ENCODE measurements around the gene SLC6A16. TPM values are rescaled to one million over a fixed set of nuclear protein-coding genes. Genes with fewer than 3 reads are reported as not detected.

The SLC6A16 gene
- total RNA-seq, 1 experiment from 2014 or later = 5.0 TPM

DNA sequence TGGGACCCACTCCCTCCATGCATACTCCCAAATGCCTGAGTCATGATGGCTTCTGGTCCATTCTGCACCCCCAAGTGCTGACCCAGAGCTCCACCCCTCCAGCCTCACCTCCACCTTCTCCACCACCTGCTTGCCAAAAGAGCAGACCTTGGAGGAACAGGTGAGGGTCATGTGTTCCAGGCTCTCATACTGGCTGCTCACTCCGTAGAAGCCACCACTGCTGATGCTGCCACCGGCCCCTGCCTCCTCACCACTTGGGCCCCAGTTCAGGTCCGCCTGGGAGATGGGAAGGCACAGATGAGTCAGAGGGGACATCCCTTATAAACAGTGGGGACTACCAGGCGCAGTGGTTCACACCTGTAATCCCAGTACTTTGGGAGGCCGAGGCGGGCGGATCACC, 18.1 kb upstream of the SLC6A16 start:
- Histone ChIP-seq H3K9me2 (ENCODE audit: insufficient read depth) (no peaks in the 10 kb centered on the region), H4K20me1 (ENCODE audit: insufficient read depth) (no peaks in the 10 kb centered on the region), H3K4me2 (ENCODE audit: low read length) (no peak overlapping the region), H3K27me3 (ENCODE audit: insufficient read depth, low read length) (no peaks in the 10 kb centered on the region), H3K4me3 (replicated peaks in 1 of 2; ENCODE audit: low read depth in 1 of 2, low read length in 2 of 2) (no peak overlapping the region), H3K36me3 (ENCODE audit: control insufficient read depth in 1 of 2, insufficient read depth in 2 of 2, low read length in 2 of 2) (peaks cover 26 to 32% of the 10 kb centered on the region in 2 experiments; a peak in 3 of 4 replicates), H3K9me3 (ENCODE audit: control insufficient read depth in 1 of 2, insufficient read depth in 1 of 2, low read depth in 1 of 2, low read length in 2 of 2) (no peaks in the 10 kb centered on the region), H2AFZ (ENCODE audit: low read depth, low read length, poor library complexity, severe bottlenecking) (no peak overlapping the region), H3K9ac (ENCODE audit: low read length) (no peak overlapping the region), H3K79me2 (ENCODE audit: insufficient read depth, low read length) (no peaks in the 10 kb centered on the region), H3K4me1 (ENCODE audit: control insufficient read depth in 1 of 2, insufficient read depth in 2 of 2, low read length in 2 of 2) (peaks cover 0 to 6% of the 10 kb centered on the region in 2 experiments; a peak in 1 of 4 replicates), H3K27ac (ENCODE audit: low read depth, low read length) (no peak overlapping the region)
- RAD21 ChIA-PET (ENCODE audit: low non-redundant PET in 1 of 2, low total read pairs in 2 of 2, uncharacterized antibody in 2 of 2, unreplicated experiment in 2 of 2) = no interaction called here
- BruUV-seq (replicated peaks) = no TSS peak
- ATAC-seq = no peak
- no peak for DNase-seq (ENCODE audit: low read depth, low spot score)
- CTCF ChIA-PET = interaction anchor here (0.6 kb wide), 1 partner anchor 19 kb away, joined by 4 read pairs; the partner anchor contains the start of gene TEAD2
- intact Hi-C loops (cut with micrococcal nuclease) = no loop called here
- POLR2A ChIA-PET = no interaction called here
- TF ChIP-seq SP1 (IDR thresholded peaks at IDR 0.05; ENCODE audit: low read depth) = no peak
- no peak for TF ChIP-seq FOSL1 (IDR thresholded peaks at IDR 0.05; ENCODE audit: low read depth)
- no peak for TF ChIP-seq YY1 (IDR thresholded peaks at IDR 0.05; ENCODE audit: extremely low read depth, insufficient replicate concordance, low read depth, low read length)
- TF ChIP-seq, protein P1, sequence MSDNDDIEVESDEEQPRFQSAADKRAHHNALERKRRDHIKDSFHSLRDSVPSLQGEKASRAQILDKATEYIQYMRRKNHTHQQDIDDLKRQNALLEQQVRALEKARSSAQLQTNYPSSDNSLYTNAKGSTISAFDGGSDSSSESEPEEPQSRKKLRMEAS (IDR thresholded peaks at IDR 0.05) = no peak
- no peak for TF ChIP-seq ZFX (IDR thresholded peaks at IDR 0.05)
- no peak for TF ChIP-seq EZH2phosphoT487 (IDR thresholded peaks at IDR 0.05; ENCODE audit: borderline replicate concordance)
- TF ChIP-seq JUND (IDR thresholded peaks at IDR 0.05) = no peak
- no peak for TF ChIP-seq POLR2AphosphoS5 (IDR thresholded peaks at IDR 0.05; ENCODE audit: low read depth, low read length)
- TF ChIP-seq CEBPB (IDR thresholded peaks at IDR 0.05; ENCODE audit: low read depth) = no peak
- TF ChIP-seq, protein P2, sequence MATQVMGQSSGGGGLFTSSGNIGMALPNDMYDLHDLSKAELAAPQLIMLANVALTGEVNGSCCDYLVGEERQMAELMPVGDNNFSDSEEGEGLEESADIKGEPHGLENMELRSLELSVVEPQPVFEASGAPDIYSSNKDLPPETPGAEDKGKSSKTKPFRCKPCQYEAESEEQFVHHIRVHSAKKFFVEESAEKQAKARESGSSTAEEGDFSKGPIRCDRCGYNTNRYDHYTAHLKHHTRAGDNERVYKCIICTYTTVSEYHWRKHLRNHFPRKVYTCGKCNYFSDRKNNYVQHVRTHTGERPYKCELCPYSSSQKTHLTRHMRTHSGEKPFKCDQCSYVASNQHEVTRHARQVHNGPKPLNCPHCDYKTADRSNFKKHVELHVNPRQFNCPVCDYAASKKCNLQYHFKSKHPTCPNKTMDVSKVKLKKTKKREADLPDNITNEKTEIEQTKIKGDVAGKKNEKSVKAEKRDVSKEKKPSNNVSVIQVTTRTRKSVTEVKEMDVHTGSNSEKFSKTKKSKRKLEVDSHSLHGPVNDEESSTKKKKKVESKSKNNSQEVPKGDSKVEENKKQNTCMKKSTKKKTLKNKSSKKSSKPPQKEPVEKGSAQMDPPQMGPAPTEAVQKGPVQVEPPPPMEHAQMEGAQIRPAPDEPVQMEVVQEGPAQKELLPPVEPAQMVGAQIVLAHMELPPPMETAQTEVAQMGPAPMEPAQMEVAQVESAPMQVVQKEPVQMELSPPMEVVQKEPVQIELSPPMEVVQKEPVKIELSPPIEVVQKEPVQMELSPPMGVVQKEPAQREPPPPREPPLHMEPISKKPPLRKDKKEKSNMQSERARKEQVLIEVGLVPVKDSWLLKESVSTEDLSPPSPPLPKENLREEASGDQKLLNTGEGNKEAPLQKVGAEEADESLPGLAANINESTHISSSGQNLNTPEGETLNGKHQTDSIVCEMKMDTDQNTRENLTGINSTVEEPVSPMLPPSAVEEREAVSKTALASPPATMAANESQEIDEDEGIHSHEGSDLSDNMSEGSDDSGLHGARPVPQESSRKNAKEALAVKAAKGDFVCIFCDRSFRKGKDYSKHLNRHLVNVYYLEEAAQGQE (IDR thresholded peaks at IDR 0.05; ENCODE audit: low read depth) = no peak
- no peak for TF ChIP-seq RAD21 (IDR thresholded peaks at IDR 0.05; ENCODE audit: low read depth)
- TF ChIP-seq, protein P3, sequence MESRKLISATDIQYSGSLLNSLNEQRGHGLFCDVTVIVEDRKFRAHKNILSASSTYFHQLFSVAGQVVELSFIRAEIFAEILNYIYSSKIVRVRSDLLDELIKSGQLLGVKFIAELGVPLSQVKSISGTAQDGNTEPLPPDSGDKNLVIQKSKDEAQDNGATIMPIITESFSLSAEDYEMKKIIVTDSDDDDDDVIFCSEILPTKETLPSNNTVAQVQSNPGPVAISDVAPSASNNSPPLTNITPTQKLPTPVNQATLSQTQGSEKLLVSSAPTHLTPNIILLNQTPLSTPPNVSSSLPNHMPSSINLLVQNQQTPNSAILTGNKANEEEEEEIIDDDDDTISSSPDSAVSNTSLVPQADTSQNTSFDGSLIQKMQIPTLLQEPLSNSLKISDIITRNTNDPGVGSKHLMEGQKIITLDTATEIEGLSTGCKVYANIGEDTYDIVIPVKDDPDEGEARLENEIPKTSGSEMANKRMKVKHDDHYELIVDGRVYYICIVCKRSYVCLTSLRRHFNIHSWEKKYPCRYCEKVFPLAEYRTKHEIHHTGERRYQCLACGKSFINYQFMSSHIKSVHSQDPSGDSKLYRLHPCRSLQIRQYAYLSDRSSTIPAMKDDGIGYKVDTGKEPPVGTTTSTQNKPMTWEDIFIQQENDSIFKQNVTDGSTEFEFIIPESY (IDR thresholded peaks at IDR 0.05; ENCODE audit: extremely low read depth, insufficient replicate concordance, low read length) = no peak
- TF ChIP-seq EGR1 (IDR thresholded peaks at IDR 0.05; ENCODE audit: low read depth) = no peak
- no peak for TF ChIP-seq EZH2 (IDR thresholded peaks at IDR 0.05)
- TF ChIP-seq, protein P4, sequence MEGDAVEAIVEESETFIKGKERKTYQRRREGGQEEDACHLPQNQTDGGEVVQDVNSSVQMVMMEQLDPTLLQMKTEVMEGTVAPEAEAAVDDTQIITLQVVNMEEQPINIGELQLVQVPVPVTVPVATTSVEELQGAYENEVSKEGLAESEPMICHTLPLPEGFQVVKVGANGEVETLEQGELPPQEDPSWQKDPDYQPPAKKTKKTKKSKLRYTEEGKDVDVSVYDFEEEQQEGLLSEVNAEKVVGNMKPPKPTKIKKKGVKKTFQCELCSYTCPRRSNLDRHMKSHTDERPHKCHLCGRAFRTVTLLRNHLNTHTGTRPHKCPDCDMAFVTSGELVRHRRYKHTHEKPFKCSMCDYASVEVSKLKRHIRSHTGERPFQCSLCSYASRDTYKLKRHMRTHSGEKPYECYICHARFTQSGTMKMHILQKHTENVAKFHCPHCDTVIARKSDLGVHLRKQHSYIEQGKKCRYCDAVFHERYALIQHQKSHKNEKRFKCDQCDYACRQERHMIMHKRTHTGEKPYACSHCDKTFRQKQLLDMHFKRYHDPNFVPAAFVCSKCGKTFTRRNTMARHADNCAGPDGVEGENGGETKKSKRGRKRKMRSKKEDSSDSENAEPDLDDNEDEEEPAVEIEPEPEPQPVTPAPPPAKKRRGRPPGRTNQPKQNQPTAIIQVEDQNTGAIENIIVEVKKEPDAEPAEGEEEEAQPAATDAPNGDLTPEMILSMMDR (IDR thresholded peaks at IDR 0.05 in 2 of 3, conservative IDR thresholded peaks at IDR 0.05 in 1 of 3; ENCODE audit: borderline replicate concordance in 1 of 3, insufficient read depth in 1 of 3, low read depth in 2 of 3, low read length in 2 of 3) = no peak
- no peak for TF ChIP-seq ZNF274 (IDR thresholded peaks at IDR 0.05; ENCODE audit: low read depth, low read length)
- TF ChIP-seq TCF7L2 (IDR thresholded peaks at IDR 0.05; ENCODE audit: borderline replicate concordance, extremely low read depth, insufficient read depth, insufficient read length) = no peak
- no peak for TF ChIP-seq POLR2A (IDR thresholded peaks at IDR 0.05; ENCODE audit: borderline replicate concordance, extremely low read depth, insufficient read depth, insufficient read length)

All from HCT116 (cell line).